Effector memory CD8-positive, alpha-beta T cell (primary cell): Measurements from ENCODE around the gene MN1.

ENCODE experiments used
- ATAC-seq: fragments of 150-1000 bp; cut with Tn5 transposase; replicated peaks from 2 replicates; pipeline ENCODE4 v1.10.0; 2021; ENCODE audit warnings: mild to moderate bottlenecking, moderate library complexity
- DNase-seq, 3 experiments: peaks; one replicate each; pipeline ENCODE4 v3.0.0; 2021
- H3K27ac Mint-ChIP-seq, 2 donors: one replicate each; pipeline ENCODE4 v1.8.0; 2022; ENCODE audit warnings: mild to moderate bottlenecking in 2 of 2, mixed read lengths in 2 of 2, moderate library complexity in 2 of 2
- H3K27me3 Mint-ChIP-seq, 2 donors: one replicate each; pipeline ENCODE4 v1.8.0; 2022; ENCODE audit warnings: mixed read lengths in 2 of 2
- H3K36me3 Mint-ChIP-seq: one replicate; pipeline ENCODE4 v1.8.0; 2022; ENCODE audit warnings: mild to moderate bottlenecking, moderate library complexity, mixed read lengths; ENCODE audit not compliant: insufficient read depth
- H3K4me1 Mint-ChIP-seq, 2 donors: one replicate each; pipeline ENCODE4 v1.8.0; 2022; ENCODE audit warnings: low read depth in 2 of 2, mixed read lengths in 2 of 2
- H3K4me3 Mint-ChIP-seq, 2 donors: one replicate each; pipeline ENCODE4 v1.8.0; 2022; ENCODE audit warnings: mild to moderate bottlenecking in 2 of 2, mixed read lengths in 2 of 2, moderate library complexity in 2 of 2
- H3K9me3 Mint-ChIP-seq, 2 donors: one replicate each; pipeline ENCODE4 v1.8.0; 2022; ENCODE audit warnings: mixed read lengths in 2 of 2

The MN1 gene

GRCh38 chr22:27734066-27734465 is 67.5 kb downstream of the MN1 start:
- ATAC-seq (no peak), DNase-seq (no peak)
- Mint-ChIP-seq H3K4me1 (no peaks in the 10 kb centered on the region), H3K4me3 (no peak overlapping the region), H3K27me3 (peaks cover 0 to 20% of the 10 kb centered on the region in 2 donors), H3K36me3 (peaks cover 3% of the 10 kb centered on the region), H3K27ac (no peak overlapping the region), H3K9me3 (peaks cover 0 to 3% of the 10 kb centered on the region in 2 donors)

GRCh38 chr22:27732841-27733240 is 68.7 kb downstream of the MN1 start:
- ATAC-seq (no peak), DNase-seq (no peak)
- Mint-ChIP-seq H3K27ac (no peak overlapping the region), H3K9me3 (peaks cover 0 to 3% of the 10 kb centered on the region in 2 donors), H3K27me3 (peaks cover 0 to 21% of the 10 kb centered on the region in 2 donors), H3K4me3 (no peak overlapping the region), H3K36me3 (no peaks in the 10 kb centered on the region), H3K4me1 (no peaks in the 10 kb centered on the region)

DNA sequence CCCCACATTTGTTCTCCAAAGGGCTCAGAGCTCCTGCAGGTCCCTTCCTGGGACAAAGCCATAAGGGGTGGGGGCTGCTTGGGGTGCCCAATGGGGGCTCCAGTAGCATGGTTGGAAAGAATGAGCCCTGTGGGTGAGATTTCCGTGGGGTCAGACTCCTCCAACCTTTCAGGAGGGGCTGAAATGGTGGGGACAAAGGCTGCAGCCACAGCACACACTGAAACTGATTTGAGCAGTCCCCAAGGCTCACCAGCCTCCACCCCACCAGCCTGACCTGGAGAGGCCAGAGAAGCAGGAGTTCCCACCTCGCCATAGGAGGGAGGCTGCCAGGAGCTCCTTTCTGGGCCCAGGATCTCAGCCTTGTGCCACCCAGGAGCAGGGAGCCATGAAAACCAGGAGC is 69.2 kb downstream of the MN1 start:
- Mint-ChIP-seq H3K27ac (no peak overlapping the region), H3K9me3 (no peaks in the 10 kb centered on the region), H3K4me1 (no peaks in the 10 kb centered on the region), H3K4me3 (no peak overlapping the region), H3K36me3 (no peaks in the 10 kb centered on the region), H3K27me3 (peaks cover 0 to 26% of the 10 kb centered on the region in 2 donors)
- ATAC-seq (no peak), DNase-seq (no peak)

GRCh38 chr22:27731621-27732020 is 69.9 kb downstream of the MN1 start:
- no peak for ATAC-seq
- no peak for DNase-seq
- Mint-ChIP-seq H3K4me3 (no peak overlapping the region), H3K27me3 (peaks cover 0 to 32% of the 10 kb centered on the region in 2 donors), H3K36me3 (no peaks in the 10 kb centered on the region), H3K9me3 (no peaks in the 10 kb centered on the region), H3K27ac (no peak overlapping the region), H3K4me1 (no peaks in the 10 kb centered on the region)

DNA sequence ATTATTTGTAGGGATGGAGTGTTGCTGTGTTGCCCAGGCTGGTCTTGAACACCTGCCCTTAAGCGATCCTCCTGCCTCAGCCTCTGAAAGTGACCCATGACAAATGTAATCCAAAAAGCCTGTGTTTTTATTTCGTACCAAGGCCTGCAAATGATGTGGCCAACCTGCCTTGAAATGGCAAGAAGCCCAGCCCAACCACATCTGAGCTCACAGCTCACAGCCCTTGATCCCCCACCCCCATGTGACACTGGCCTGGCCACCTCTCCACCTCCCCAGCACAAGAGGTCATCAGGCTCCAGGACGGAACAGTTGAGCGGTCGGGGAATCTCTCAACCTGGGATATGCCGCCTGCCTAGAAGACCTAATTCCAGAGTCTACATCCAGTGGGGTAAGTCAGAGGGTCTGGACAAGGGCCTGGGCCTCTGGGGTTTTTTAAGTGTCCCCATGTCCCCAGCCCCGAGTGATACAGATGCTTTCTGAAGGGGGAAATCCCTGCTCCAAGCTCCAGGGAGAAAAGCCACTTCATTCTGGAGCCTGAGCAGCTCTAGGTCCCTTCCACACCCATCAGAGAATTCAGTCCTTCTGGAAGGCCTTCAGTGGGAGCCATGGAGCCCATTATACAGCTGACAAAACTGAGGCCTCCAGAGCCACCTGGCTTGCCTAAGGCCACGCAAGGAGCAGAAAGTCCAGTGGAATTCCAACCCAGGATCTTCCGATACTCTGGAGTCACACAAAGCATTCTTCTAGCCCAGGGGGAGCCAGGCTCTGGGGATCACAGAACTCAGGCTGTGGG is 70.7 kb downstream of the MN1 start:
- H3K4me3 Mint-ChIP-seq: no peak overlapping the region
- no peaks in the 10 kb centered on the region for H3K4me1 Mint-ChIP-seq
- DNase-seq (no peak), ATAC-seq (no peak)
- no peak overlapping the region for H3K27ac Mint-ChIP-seq
- no peaks in the 10 kb centered on the region for H3K36me3 Mint-ChIP-seq
- no peaks in the 10 kb centered on the region for H3K9me3 Mint-ChIP-seq
- H3K27me3 Mint-ChIP-seq: peaks cover 0 to 32% of the 10 kb centered on the region in 2 donors

GRCh38 chr22:27729246-27729645 is 72.3 kb downstream of the MN1 start:
- Mint-ChIP-seq H3K4me3 (no peak overlapping the region), H3K4me1 (no peaks in the 10 kb centered on the region), H3K9me3 (peaks cover 0 to 2% of the 10 kb centered on the region in 2 donors), H3K27ac (no peak overlapping the region), H3K36me3 (no peaks in the 10 kb centered on the region), H3K27me3 (peaks cover 0 to 32% of the 10 kb centered on the region in 2 donors)
- no peak for ATAC-seq
- DNase-seq: no peak

DNA sequence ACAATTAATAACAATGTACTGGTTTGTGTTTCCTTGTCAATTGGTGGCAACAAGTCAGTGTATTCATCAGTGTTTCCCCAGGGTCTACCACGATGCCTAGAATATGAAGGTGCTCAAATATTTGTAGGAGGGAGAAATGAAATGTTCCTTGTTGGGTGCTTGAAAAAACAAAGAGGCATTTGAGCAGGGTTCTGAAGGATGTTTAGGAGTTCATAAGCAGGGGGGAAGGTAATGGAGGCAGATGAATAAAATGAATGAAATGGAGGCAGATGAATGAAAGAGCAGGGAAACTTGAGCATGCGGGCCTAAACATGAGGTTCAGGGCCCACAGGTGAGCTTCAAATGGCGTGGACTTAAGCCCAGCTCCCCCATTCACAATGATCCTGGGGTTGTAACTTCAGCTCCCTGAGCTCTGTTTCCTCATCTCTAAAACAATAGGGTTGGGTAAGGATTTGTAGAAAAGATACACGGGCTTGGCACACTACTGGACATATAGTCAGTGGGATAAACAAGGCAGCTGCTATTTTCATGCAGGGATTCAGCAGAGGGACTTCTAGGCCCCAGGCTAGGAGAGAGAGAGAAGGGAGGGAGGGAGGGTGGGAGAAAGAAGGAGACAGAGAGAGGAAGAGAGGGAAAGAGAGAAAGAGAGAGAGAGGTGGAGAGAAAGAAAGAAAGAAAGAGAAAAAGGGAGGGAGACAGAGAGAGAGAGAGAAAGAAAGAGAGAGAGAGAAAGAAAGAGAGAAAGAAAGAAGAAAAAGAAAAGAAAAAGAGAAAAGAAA is 73.7 kb downstream of the MN1 start:
- no peaks in the 10 kb centered on the region for H3K4me1 Mint-ChIP-seq
- ATAC-seq (no peak), DNase-seq (no peak)
- H3K9me3 Mint-ChIP-seq: peaks cover 0 to 3% of the 10 kb centered on the region in 2 donors
- H3K27ac Mint-ChIP-seq: no peak overlapping the region
- peaks cover 11 to 37% of the 10 kb centered on the region in 2 donors for H3K27me3 Mint-ChIP-seq
- H3K36me3 Mint-ChIP-seq: no peaks in the 10 kb centered on the region
- no peak overlapping the region for H3K4me3 Mint-ChIP-seq

- DNase-seq: no peak
- H3K4me1 Mint-ChIP-seq: no peaks in the 10 kb centered on the region
- no peak overlapping the region for H3K27ac Mint-ChIP-seq
- no peak for ATAC-seq
- no peak overlapping the region for H3K4me3 Mint-ChIP-seq
- H3K27me3 Mint-ChIP-seq: peaks cover 11 to 37% of the 10 kb centered on the region in 2 donors
- peaks cover 0 to 3% of the 10 kb centered on the region in 2 donors for H3K9me3 Mint-ChIP-seq
- H3K36me3 Mint-ChIP-seq: no peaks in the 10 kb centered on the region
Measured at GRCh38 chr22:27726686-27727449, 74.7 kb downstream of the MN1 start.

DNA sequence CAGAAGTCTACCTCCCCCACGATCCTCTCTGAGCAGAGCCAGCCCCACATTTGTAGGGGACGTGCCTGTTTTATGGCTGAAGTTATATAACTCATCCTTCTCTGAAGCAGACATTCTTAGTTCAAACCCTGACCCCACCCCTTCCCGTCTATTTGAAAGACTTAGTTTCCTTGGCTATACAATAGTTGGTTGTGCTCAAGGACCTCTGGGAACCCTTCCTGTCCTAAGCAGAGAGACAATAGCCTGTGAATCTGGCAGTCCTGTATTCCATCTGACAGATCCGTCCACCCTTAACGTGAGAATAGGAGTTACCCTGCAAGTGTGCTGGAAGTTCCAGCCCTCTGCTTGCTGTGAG is 75.2 kb downstream of the MN1 start:
- no peak for ATAC-seq
- Mint-ChIP-seq H3K4me3 (no peak overlapping the region), H3K27ac (no peak overlapping the region), H3K27me3 (peaks cover 11 to 37% of the 10 kb centered on the region in 2 donors), H3K4me1 (no peaks in the 10 kb centered on the region), H3K36me3 (no peaks in the 10 kb centered on the region), H3K9me3 (peaks cover 0 to 3% of the 10 kb centered on the region in 2 donors)
- DNase-seq: no peak

DNA sequence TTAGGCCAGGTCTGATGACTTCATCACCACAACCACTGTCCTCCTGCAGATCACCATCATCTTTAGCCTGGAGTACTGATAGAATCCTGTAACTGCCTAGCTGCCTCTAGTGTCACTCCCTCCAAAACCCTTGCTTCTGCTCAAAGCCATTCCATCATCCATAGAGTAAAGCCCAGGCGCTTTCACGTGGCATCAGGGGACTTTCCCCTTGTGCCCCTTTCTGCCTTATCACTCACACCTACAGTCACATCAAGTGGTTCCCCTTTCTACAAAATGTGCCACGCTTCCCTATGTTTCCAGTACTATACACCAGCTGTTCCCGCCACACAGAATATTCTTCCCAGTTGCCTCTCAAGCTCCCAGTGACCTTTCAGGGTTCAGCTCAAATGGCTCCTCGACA is 75.9 kb downstream of the MN1 start:
- ATAC-seq (no peak), DNase-seq (no peak)
- Mint-ChIP-seq H3K4me3 (no peak overlapping the region), H3K4me1 (no peaks in the 10 kb centered on the region), H3K27ac (no peak overlapping the region), H3K36me3 (no peaks in the 10 kb centered on the region), H3K27me3 (peaks cover 11 to 36% of the 10 kb centered on the region in 2 donors), H3K9me3 (peaks cover 0 to 3% of the 10 kb centered on the region in 2 donors)

DNA sequence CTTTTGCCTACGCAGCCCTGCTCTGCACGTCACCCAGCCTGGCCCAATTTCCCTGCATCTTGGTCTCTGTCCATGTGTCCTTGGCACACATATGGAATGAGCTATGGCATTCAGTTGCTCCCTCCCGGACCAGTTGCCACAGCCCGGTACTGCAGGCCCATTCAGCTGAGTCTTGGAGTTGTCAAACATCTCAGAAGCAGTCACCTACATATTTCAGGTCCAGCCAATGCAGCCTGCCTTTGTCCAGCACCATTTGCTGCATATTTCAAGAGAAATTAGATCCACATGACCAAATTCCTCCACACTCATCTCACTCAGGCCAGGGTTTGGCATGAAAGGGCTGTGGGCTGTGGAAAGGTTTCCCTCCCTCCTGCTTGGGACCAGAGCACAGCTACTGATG is 76.8 kb downstream of the MN1 start:
- no peaks in the 10 kb centered on the region for H3K4me1 Mint-ChIP-seq
- no peaks in the 10 kb centered on the region for H3K36me3 Mint-ChIP-seq
- no peak for ATAC-seq
- peaks cover 0 to 3% of the 10 kb centered on the region in 2 donors for H3K9me3 Mint-ChIP-seq
- H3K27ac Mint-ChIP-seq: no peak overlapping the region
- H3K27me3 Mint-ChIP-seq: peaks cover 11 to 36% of the 10 kb centered on the region in 2 donors
- DNase-seq: no peak
- H3K4me3 Mint-ChIP-seq: no peak overlapping the region

DNA sequence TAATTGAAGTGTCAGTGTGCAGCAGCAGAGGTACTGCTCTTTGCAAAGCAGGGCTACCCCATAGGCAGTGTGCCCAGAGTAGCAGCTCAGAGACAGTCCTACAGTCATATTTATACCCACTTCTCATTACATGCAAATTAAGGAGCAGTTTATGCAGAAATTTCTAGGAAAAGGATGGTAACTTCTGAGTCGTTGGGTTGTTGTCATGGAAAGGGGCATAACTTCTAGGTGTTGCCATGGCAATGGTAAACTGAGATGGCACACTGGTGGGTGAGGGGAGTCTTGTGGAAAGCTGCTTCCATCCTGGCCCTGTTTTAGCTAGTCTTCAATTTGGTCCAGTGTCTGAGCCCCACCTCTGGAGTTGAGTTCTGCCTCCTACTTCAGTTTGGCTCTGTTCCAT is 77.4 kb downstream of the MN1 start:
- Mint-ChIP-seq H3K4me3 (no peak overlapping the region), H3K9me3 (peaks cover 0 to 3% of the 10 kb centered on the region in 2 donors), H3K27ac (no peak overlapping the region), H3K27me3 (peaks cover 11 to 42% of the 10 kb centered on the region in 2 donors), H3K36me3 (no peaks in the 10 kb centered on the region), H3K4me1 (no peaks in the 10 kb centered on the region)
- ATAC-seq (no peak), DNase-seq (no peak)

DNA sequence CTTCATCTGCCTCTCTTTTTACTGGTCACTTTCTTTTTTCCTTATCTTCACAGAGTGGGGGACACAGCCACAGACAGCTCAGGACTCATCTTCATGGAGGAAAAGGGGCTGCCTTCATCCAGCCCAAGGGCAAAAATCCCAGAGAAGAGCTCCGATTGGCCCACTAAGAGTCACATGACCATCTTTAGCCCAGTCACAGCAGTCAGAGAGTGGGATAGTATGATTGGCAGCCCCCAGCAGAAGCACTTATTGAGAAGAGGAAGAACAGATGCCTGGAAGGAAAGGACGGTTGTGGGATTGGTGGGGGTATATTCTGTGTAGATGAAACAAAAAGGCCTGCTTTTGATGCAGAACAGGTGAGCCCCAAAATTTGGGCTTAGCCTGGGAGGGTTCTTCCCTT is 77.8 kb downstream of the MN1 start:
- peaks cover 0 to 3% of the 10 kb centered on the region in 2 donors for H3K9me3 Mint-ChIP-seq
- no peak overlapping the region for H3K27ac Mint-ChIP-seq
- no peaks in the 10 kb centered on the region for H3K4me1 Mint-ChIP-seq
- H3K36me3 Mint-ChIP-seq: no peaks in the 10 kb centered on the region
- ATAC-seq (no peak), DNase-seq (no peak)
- no peak overlapping the region for H3K4me3 Mint-ChIP-seq
- H3K27me3 Mint-ChIP-seq: peaks cover 14 to 46% of the 10 kb centered on the region in 2 donors
